ENCODE data around the gene MYOG. TPM values are rescaled to one million over a fixed set of nuclear protein-coding genes. Genes with fewer than 3 reads are reported as not detected.

The MYOG gene
- total RNA-seq, 2 experiments from 2014 or later = not detected

DNA sequence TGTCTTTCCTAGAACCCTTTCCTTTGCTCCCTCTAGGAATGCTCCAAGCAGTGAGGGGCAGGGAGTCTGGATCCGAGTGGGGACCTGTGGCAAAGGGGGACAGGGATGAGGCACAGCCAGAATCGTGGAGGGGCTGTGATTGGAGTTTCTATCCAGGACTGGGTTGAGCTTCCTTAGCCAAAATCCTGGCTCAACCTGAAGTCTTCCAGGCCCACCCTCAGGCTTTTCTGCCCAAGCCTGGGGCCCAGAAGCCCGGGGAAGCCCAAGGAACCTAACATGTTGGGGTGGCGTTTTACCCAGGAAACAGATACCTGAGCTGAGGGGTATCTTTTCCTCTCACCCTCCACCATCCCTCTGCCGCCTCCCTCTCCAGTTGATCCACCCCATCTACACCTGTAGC lies 5.4 kb downstream of the MYOG start:
- ChIA-PET CTCF (ENCODE audit: unreplicated experiment) (no interaction called here), POLR2A (no interaction called here)
- Histone ChIP-seq H3K79me2 (ENCODE audit: insufficient read depth, low read depth, low read length) (no peaks in the 10 kb centered on the region), H4K20me1 (ENCODE audit: insufficient read depth, low read length) (no peaks in the 10 kb centered on the region), H3K4me1 (ENCODE audit: insufficient read depth, low read length, poor library complexity, severe bottlenecking) (no peaks in the 10 kb centered on the region), H3K4me3 (ENCODE audit: low read depth, low read length, poor library complexity, severe bottlenecking) (no peak overlapping the region), H3K36me3 (ENCODE audit: insufficient read depth, low read length) (no peaks in the 10 kb centered on the region), H2AFZ (ENCODE audit: low read length) (no peak overlapping the region), H3K4me2 (ENCODE audit: low read length) (no peak overlapping the region), H3K9me2 (ENCODE audit: insufficient read depth, low read length) (no peaks in the 10 kb centered on the region), H3K9me3 (ENCODE audit: low read length) (no peaks in the 10 kb centered on the region), H3K27ac (ENCODE audit: low read depth, low read length, poor library complexity, severe bottlenecking) (no peak overlapping the region)
- no peak for DNase-seq (ENCODE audit: low spot score)
- no peak for TF ChIP-seq EZH2phosphoT487 (IDR thresholded peaks at IDR 0.05; ENCODE audit: borderline replicate concordance, low read depth, low read length)
- TF ChIP-seq, protein P1, sequence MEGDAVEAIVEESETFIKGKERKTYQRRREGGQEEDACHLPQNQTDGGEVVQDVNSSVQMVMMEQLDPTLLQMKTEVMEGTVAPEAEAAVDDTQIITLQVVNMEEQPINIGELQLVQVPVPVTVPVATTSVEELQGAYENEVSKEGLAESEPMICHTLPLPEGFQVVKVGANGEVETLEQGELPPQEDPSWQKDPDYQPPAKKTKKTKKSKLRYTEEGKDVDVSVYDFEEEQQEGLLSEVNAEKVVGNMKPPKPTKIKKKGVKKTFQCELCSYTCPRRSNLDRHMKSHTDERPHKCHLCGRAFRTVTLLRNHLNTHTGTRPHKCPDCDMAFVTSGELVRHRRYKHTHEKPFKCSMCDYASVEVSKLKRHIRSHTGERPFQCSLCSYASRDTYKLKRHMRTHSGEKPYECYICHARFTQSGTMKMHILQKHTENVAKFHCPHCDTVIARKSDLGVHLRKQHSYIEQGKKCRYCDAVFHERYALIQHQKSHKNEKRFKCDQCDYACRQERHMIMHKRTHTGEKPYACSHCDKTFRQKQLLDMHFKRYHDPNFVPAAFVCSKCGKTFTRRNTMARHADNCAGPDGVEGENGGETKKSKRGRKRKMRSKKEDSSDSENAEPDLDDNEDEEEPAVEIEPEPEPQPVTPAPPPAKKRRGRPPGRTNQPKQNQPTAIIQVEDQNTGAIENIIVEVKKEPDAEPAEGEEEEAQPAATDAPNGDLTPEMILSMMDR (conservative IDR thresholded peaks at IDR 0.05; ENCODE audit: low read length) = no peak
- BruUV-seq (replicated peaks) = no TSS peak
- intact Hi-C loops (cut with micrococcal nuclease; ENCODE audit: unreplicated experiment) = no loop called here

DNA sequence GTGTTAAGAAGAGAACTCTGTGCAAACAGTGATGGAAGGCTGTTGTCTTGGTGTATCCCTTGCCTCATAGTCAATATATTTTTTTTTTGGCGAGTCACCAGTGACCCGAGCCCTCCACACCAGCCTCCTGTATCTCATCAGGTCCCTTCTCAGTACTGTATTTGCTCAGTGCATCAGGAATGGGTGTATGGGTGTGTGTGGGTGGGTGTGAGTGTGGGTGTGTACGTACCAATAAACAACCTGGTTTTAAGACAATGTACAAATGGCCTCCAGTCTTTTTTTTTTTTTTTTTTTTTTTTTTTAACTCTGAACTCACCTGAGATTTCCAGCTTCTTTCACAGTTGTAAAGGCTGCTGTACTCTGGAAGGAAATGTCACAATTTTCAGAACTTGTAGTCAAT lies 7.3 kb downstream of the MYOG start:
- CTCF ChIA-PET (ENCODE audit: unreplicated experiment) = interaction anchor here (1.0 kb wide), 1 partner anchor 13 kb away, joined by 12 read pairs; no protein-coding TSS in a partner anchor
- BruUV-seq (replicated peaks) = no TSS peak
- POLR2A ChIA-PET = interaction anchor here (0.7 kb wide), 1 partner anchor 1271 kb away, joined by 4 read pairs; no protein-coding TSS in a partner anchor

DNA sequence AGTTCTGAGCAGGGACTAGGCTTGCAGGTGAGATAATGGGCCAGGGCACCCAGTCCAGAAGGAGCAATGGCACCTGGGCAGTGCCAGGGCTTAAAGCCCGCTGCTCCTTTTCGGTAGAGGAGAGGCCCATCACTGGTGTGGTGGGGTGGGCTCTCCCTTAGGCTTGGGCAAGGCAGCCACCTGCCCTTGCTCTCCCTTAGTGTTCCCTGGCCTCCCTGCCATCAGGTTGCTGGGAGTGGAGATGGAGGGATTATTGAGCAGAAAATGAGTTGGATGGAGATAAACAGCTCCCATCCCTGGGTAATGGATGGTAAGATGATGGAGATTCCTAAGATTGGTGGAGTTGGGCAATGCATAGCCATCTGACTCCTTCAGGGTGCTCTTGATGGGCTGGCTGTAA lies 7.9 kb downstream of the MYOG start:
- Histone ChIP-seq H3K36me3 (ENCODE audit: insufficient read depth, low read length) (no peaks in the 10 kb centered on the region), H3K4me2 (ENCODE audit: low read length) (no peak overlapping the region), H3K4me1 (ENCODE audit: insufficient read depth, low read length, poor library complexity, severe bottlenecking) (no peaks in the 10 kb centered on the region), H3K79me2 (ENCODE audit: insufficient read depth, low read depth, low read length) (no peaks in the 10 kb centered on the region), H2AFZ (ENCODE audit: low read length) (no peak overlapping the region), H4K20me1 (ENCODE audit: insufficient read depth, low read length) (no peaks in the 10 kb centered on the region), H3K9me2 (ENCODE audit: insufficient read depth, low read length) (no peaks in the 10 kb centered on the region), H3K9me3 (ENCODE audit: low read length) (no peaks in the 10 kb centered on the region), H3K4me3 (ENCODE audit: low read depth, low read length, poor library complexity, severe bottlenecking) (no peak overlapping the region), H3K27ac (ENCODE audit: low read depth, low read length, poor library complexity, severe bottlenecking) (no peak overlapping the region)
- intact Hi-C loops (cut with micrococcal nuclease; ENCODE audit: unreplicated experiment) = no loop called here
- no peak for DNase-seq (ENCODE audit: low spot score)
- no TSS peak for BruUV-seq (replicated peaks)
- POLR2A ChIA-PET = interaction anchor here (0.6 kb wide), 1 partner anchor 465 kb away, joined by 4 read pairs; no protein-coding TSS in a partner anchor
- no peak for TF ChIP-seq EZH2phosphoT487 (IDR thresholded peaks at IDR 0.05; ENCODE audit: borderline replicate concordance, low read depth, low read length)
- TF ChIP-seq, protein P1 (conservative IDR thresholded peaks at IDR 0.05; ENCODE audit: low read length) = no peak
- CTCF ChIA-PET (ENCODE audit: unreplicated experiment) = interaction anchor here (1.0 kb wide), 1 partner anchor 13 kb away, joined by 12 read pairs; no protein-coding TSS in a partner anchor

More for the DNA sequence above, 7.3 kb downstream of the MYOG start:
- TF ChIP-seq EZH2phosphoT487 (IDR thresholded peaks at IDR 0.05; ENCODE audit: borderline replicate concordance, low read depth, low read length) = no peak
- TF ChIP-seq, protein P1 (conservative IDR thresholded peaks at IDR 0.05; ENCODE audit: low read length) = no peak
- H3K4me3 ChIP-seq (ENCODE audit: low read depth, low read length, poor library complexity, severe bottlenecking) = no peak overlapping the region
- intact Hi-C loops (cut with micrococcal nuclease; ENCODE audit: unreplicated experiment) = no loop called here
- H3K79me2 ChIP-seq (ENCODE audit: insufficient read depth, low read depth, low read length) = no peaks in the 10 kb centered on the region
- H3K4me2 ChIP-seq (ENCODE audit: low read length) = no peak overlapping the region
- H4K20me1 ChIP-seq (ENCODE audit: insufficient read depth, low read length) = no peaks in the 10 kb centered on the region
- H3K36me3 ChIP-seq (ENCODE audit: insufficient read depth, low read length) = no peaks in the 10 kb centered on the region
- no peak overlapping the region for H3K27ac ChIP-seq (ENCODE audit: low read depth, low read length, poor library complexity, severe bottlenecking)
- H2AFZ ChIP-seq (ENCODE audit: low read length) = no peak overlapping the region
- no peaks in the 10 kb centered on the region for H3K4me1 ChIP-seq (ENCODE audit: insufficient read depth, low read length, poor library complexity, severe bottlenecking)
- H3K9me2 ChIP-seq (ENCODE audit: insufficient read depth, low read length) = no peaks in the 10 kb centered on the region
- no peaks in the 10 kb centered on the region for H3K9me3 ChIP-seq (ENCODE audit: low read length)
- no peak for DNase-seq (ENCODE audit: low spot score)
